ENCODE data around the gene PAFAH1B2.

Gene PAFAH1B2

DNA sequence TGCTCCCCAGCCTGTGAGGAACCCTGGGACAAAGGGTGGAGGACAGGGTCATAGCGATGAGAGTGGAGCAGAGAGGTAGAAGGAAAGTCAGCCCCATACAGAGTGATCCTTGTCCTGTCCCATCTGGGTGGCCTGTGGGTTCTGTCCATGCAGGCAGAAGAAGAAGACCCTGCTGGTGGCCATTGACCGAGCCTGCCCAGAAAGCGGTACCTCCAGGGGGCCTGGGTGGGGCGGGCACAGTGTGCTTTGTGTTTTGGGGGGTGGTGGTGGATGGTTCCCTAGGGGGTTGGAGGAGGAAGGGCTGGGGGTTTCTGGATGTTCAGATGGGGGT, 42.3 kb downstream of the PAFAH1B2 start:
- H3K27me3 ChIP-seq (ENCODE audit: low read length), result no peaks in the 10 kb centered on the region
- H3F3A ChIP-seq (ENCODE audit: insufficient read depth), result no peaks in the 10 kb centered on the region; the same call in 1 of the 2 replicates
- no peaks in the 10 kb centered on the region for H3K36me3 ChIP-seq (ENCODE audit: low read length)
- H3K9me2 ChIP-seq (replicated peaks; ENCODE audit: insufficient read depth, low read length), result no peaks in the 10 kb centered on the region
- no peaks in the 10 kb centered on the region for H4K20me1 ChIP-seq (ENCODE audit: low read depth, low read length)
- 0 out of 2 replicates have a peak overlapping the region, but pooled peaks have one; percentile 3 for H3K9ac ChIP-seq (ENCODE audit: low read length)
- H3K4me3 ChIP-seq (ENCODE audit: insufficient read depth, low read length, poor library complexity, severe bottlenecking), result no peak overlapping the region
- no peak overlapping the region for H2AFZ ChIP-seq (ENCODE audit: low read depth, low read length, severe bottlenecking)
- H3K9me3 ChIP-seq (ENCODE audit: insufficient read depth, low read length), result no peaks in the 10 kb centered on the region
- H3K79me2 ChIP-seq (ENCODE audit: insufficient read depth, low read length), result no peaks in the 10 kb centered on the region
- H3K27ac ChIP-seq (ENCODE audit: low read depth, low read length), result no peak overlapping the region
- TF ChIP-seq, protein P1, sequence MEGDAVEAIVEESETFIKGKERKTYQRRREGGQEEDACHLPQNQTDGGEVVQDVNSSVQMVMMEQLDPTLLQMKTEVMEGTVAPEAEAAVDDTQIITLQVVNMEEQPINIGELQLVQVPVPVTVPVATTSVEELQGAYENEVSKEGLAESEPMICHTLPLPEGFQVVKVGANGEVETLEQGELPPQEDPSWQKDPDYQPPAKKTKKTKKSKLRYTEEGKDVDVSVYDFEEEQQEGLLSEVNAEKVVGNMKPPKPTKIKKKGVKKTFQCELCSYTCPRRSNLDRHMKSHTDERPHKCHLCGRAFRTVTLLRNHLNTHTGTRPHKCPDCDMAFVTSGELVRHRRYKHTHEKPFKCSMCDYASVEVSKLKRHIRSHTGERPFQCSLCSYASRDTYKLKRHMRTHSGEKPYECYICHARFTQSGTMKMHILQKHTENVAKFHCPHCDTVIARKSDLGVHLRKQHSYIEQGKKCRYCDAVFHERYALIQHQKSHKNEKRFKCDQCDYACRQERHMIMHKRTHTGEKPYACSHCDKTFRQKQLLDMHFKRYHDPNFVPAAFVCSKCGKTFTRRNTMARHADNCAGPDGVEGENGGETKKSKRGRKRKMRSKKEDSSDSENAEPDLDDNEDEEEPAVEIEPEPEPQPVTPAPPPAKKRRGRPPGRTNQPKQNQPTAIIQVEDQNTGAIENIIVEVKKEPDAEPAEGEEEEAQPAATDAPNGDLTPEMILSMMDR (IDR thresholded peaks at IDR 0.05; ENCODE audit: insufficient read depth, low read length, poor library complexity, severe bottlenecking), result no peak
- TF ChIP-seq EZH2phosphoT487 (conservative IDR thresholded peaks at IDR 0.05; ENCODE audit: low read length), result no peak
- H3K4me2 ChIP-seq (ENCODE audit: low read depth, low read length, poor library complexity, severe bottlenecking), result no peak overlapping the region

DNA sequence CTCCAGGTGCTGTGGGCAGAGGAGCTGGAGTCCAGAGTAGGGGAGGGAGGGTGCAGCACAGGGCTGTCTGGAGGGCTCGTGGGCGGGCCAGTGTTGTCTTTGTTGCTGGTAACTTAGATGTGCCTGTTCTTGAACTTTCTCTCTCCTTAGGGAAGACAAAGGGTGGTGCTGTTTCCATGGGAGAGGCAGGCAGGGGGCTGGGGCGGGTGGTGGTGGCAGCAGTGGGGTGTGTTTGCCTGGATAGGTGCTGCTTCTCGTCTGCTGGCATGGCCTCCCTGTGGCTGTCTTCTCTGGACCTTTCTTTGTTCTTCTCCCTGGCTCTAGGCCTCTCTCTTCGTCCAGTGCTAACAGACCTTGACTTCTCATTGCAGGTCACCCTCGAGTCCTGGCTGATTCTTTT, 42.9 kb downstream of the PAFAH1B2 start:
- H3F3A ChIP-seq (ENCODE audit: insufficient read depth), result no peaks in the 10 kb centered on the region; the same call in 1 of the 2 replicates
- no peak for TF ChIP-seq EZH2phosphoT487 (conservative IDR thresholded peaks at IDR 0.05; ENCODE audit: low read length)
- H3K9ac ChIP-seq (ENCODE audit: low read length), result no peak overlapping the region
- H3K36me3 ChIP-seq (ENCODE audit: low read length), result no peaks in the 10 kb centered on the region
- H3K79me2 ChIP-seq (ENCODE audit: insufficient read depth, low read length), result no peaks in the 10 kb centered on the region
- H3K9me3 ChIP-seq (ENCODE audit: insufficient read depth, low read length), result no peaks in the 10 kb centered on the region
- H4K20me1 ChIP-seq (ENCODE audit: low read depth, low read length), result no peaks in the 10 kb centered on the region
- no peaks in the 10 kb centered on the region for H3K27me3 ChIP-seq (ENCODE audit: low read length)
- H3K4me2 ChIP-seq (ENCODE audit: low read depth, low read length, poor library complexity, severe bottlenecking), result no peak overlapping the region
- no peak overlapping the region for H3K4me3 ChIP-seq (ENCODE audit: insufficient read depth, low read length, poor library complexity, severe bottlenecking)
- no peak overlapping the region for H3K27ac ChIP-seq (ENCODE audit: low read depth, low read length)
- no peaks in the 10 kb centered on the region for H3K9me2 ChIP-seq (replicated peaks; ENCODE audit: insufficient read depth, low read length)
- no peak overlapping the region for H2AFZ ChIP-seq (ENCODE audit: low read depth, low read length, severe bottlenecking)

DNA sequence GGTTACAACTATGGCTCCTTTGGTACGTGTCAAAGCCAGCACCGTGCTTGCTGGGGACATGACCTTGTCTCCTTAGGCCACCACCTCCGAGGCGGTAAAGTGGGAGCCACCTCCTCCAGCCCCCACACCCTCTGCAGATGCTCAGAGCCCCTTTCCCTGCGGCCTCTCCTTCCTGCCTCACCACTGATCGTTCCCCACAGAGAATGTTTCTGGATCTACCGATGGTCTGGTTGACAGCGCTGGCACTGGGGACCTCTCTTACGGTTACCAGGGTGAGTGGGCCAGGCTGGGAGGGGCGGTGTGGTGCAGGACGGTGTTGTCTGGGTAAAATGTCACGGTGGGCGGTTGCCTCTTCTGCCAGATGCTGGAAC, 43.3 kb downstream of the PAFAH1B2 start:
- no peaks in the 10 kb centered on the region for H3K79me2 ChIP-seq (ENCODE audit: insufficient read depth, low read length)

DNA sequence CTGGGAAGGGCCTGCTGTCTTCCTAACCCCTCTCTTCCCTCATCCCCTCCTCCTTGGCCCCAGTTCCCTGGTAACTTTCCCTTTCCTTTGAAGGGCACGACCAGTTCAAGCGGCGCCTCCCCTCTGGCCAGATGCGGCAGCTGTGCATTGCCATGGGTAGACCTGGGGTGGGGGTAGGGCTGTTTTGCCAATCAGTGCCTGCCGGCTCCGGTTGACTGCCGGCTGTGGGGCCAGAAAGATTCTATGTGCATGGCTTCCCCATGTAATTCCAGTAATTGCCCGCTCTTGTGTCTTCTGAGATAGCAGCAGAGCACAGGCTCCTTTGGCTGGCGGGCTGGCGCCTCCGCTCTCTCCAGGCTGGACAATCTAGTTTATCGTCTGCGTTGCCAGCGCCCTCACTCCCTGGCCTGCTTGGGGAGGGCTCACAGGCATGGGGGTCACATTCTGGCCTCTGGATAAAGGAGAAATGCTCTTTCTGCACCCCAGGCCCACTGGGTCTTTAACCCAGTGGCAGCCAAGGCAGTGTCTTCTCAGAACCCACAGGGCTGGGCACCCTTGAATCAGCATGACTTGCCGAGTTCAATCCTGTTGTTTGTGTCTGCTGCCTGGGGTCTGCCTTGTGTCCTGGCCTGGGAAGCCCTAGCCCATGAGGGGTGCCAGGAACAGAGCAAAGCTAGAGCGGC, 43.9 kb downstream of the PAFAH1B2 start:
- Histone ChIP-seq H3K4me2 (ENCODE audit: low read depth, low read length, poor library complexity, severe bottlenecking) (no peak overlapping the region), H3K79me2 (ENCODE audit: insufficient read depth, low read length) (no peaks in the 10 kb centered on the region), H3K9me3 (ENCODE audit: insufficient read depth, low read length) (no peaks in the 10 kb centered on the region), H3K27ac (ENCODE audit: low read depth, low read length) (no peak overlapping the region), H2AFZ (ENCODE audit: low read depth, low read length, severe bottlenecking) (no peak overlapping the region), H3K27me3 (ENCODE audit: low read length) (no peaks in the 10 kb centered on the region), H4K20me1 (ENCODE audit: low read depth, low read length) (no peaks in the 10 kb centered on the region), H3K4me3 (ENCODE audit: insufficient read depth, low read length, poor library complexity, severe bottlenecking) (no peak overlapping the region), H3K9me2 (replicated peaks; ENCODE audit: insufficient read depth, low read length) (no peaks in the 10 kb centered on the region), H3K9ac (ENCODE audit: low read length) (no peak overlapping the region), H3K36me3 (ENCODE audit: low read length) (no peaks in the 10 kb centered on the region), H3F3A (ENCODE audit: insufficient read depth) (no peaks in the 10 kb centered on the region; the same call in 1 of the 2 replicates)
- no peak for TF ChIP-seq EZH2phosphoT487 (conservative IDR thresholded peaks at IDR 0.05; ENCODE audit: low read length)
- TF ChIP-seq, protein P1 (IDR thresholded peaks at IDR 0.05; ENCODE audit: insufficient read depth, low read length, poor library complexity, severe bottlenecking), result no peak

More for the DNA sequence above, 43.3 kb downstream of the PAFAH1B2 start:
- H3K36me3 ChIP-seq (ENCODE audit: low read length), result no peaks in the 10 kb centered on the region
- H4K20me1 ChIP-seq (ENCODE audit: low read depth, low read length), result no peaks in the 10 kb centered on the region
- no peaks in the 10 kb centered on the region for H3K27me3 ChIP-seq (ENCODE audit: low read length)
- H3F3A ChIP-seq (ENCODE audit: insufficient read depth), result no peaks in the 10 kb centered on the region; the same call in 1 of the 2 replicates
- H3K4me2 ChIP-seq (ENCODE audit: low read depth, low read length, poor library complexity, severe bottlenecking), result no peak overlapping the region
- no peaks in the 10 kb centered on the region for H3K9me3 ChIP-seq (ENCODE audit: insufficient read depth, low read length)
- no peak for TF ChIP-seq EZH2phosphoT487 (conservative IDR thresholded peaks at IDR 0.05; ENCODE audit: low read length)
- TF ChIP-seq, protein P1 (IDR thresholded peaks at IDR 0.05; ENCODE audit: insufficient read depth, low read length, poor library complexity, severe bottlenecking), result no peak
- no peak overlapping the region for H3K9ac ChIP-seq (ENCODE audit: low read length)
- no peaks in the 10 kb centered on the region for H3K9me2 ChIP-seq (replicated peaks; ENCODE audit: insufficient read depth, low read length)
- no peak overlapping the region for H2AFZ ChIP-seq (ENCODE audit: low read depth, low read length, severe bottlenecking)
- no peak overlapping the region for H3K27ac ChIP-seq (ENCODE audit: low read depth, low read length)
- no peak overlapping the region for H3K4me3 ChIP-seq (ENCODE audit: insufficient read depth, low read length, poor library complexity, severe bottlenecking)

All from SU-DHL-6 (cell line).